Esophagus squamous epithelium (tissue), 5 donors: ENCODE measurements around the gene CKB. TPM values are rescaled to one million over a fixed set of nuclear protein-coding genes. Genes with fewer than 3 reads are reported as not detected.

Experiments
- DNase-seq: peaks from one replicate; lab custom pipeline; 2025; lab: John Stamatoyannopoulos, UW
- H3K27ac ChIP-seq, 4 donors: fragments of 200-600 bp; sonication (generic); one replicate each; pipeline ENCODE4 v1.5.1; 2016 to 2019; ENCODE audit warnings: mild to moderate bottlenecking in 1 of 4
- H3K27me3 ChIP-seq, 4 donors: fragments of 200-600 bp; sonication (generic); 1 replicate in 3 of 4; 2 replicates in 1 of 4; pipeline versions ENCODE4 v1.5.1 to v1.6.0; 2017 to 2021; ENCODE audit warnings: antibody characterized with exemption in 1 of 4
- H3K36me3 ChIP-seq, 3 donors: fragments of 200-600 bp; sonication (generic); one replicate each; pipeline ENCODE4 v1.5.1; 2016 to 2019
- H3K4me1 ChIP-seq, 3 donors: fragments of 200-600 bp; sonication (generic); one replicate each; pipeline ENCODE4 v1.5.1; 2017 to 2019
- H3K4me3 ChIP-seq, 4 donors: fragments of 200-600 bp; sonication (generic); 1 replicate in 3 of 4; 2 replicates in 1 of 4; pipeline ENCODE4 v1.5.1; 2016 to 2019; ENCODE audit warnings: mild to moderate bottlenecking in 2 of 4, moderate library complexity in 1 of 4
- H3K9me3 ChIP-seq, 3 donors: fragments of 200-600 bp; sonication (generic); one replicate each; pipeline ENCODE4 v1.5.1; 2016 to 2019
- POLR2A ChIP-seq, 4 donors: fragments of 450-650 bp; IDR thresholded peaks; one replicate each; pipeline ENCODE4 v1.6.1; 2017; ENCODE audit warnings: antibody characterized with exemption in 4 of 4, mild to moderate bottlenecking in 4 of 4, moderate library complexity in 3 of 4
- WGBS, 2 donors: methylation state at CpG; one replicate each; pipeline ENCODE4 v1.1.5; 2018; 5-methylcytosine and 5-hydroxymethylcytosine counted together
- intact Hi-C: fragments of 100-400 bp; cut with DNase I; formaldehyde crosslinking; loops from one replicate; pipeline ENCODE4 v1.15.0; 2022
- total RNA-seq, 4 donors: library from RNA; depleted of rRNA; stranded (reverse); fragments of >200 nt; gene quantifications; one replicate each; pipeline ENCODE4 v1.1.0, GENCODE V29; 2016
- TF ChIP-seq, protein P1 (sequence below), 6 experiments: fragments of 450-650 bp in 4 of 6; fragments of 200-600 bp in 2 of 6; sonication (generic) in 2 of 6; IDR thresholded peaks; one replicate each; pipeline ENCODE4 v1.5.1; 2016 to 2019; ENCODE audit warnings: antibody characterized with exemption in 6 of 6, mild to moderate bottlenecking in 4 of 6, moderate library complexity in 4 of 6
- donor health status: DM: yes; HTN: yes; CAD: no.

CKB gene
- total RNA-seq, 4 donors from 2014 or later = 27.2 to 204 (median 37.6) TPM

DNA sequence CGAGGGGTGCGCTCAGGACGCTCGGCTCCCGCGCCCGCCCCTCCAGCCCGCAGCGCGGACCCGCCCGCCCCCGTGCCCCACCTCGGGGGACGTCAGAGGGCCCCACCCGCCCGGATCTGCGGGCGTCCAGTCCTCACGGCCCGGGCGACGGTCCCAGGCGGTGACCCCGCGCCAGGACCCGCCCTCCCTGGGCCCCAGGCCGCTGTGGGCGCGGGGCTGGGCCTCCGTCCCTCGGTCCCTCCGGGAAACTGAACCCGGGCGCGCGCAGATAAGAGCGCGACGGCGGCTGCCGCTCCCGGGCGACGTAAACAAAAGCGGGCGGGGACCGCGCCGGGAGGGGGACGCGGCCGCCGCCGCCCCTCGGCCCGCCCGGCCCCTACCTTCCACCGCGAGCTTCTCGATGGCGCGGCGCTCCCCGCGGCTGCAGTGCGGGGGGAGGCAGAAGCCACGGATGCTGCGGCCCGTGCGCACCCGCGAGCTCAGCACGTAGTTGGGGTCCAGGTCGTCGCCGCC, 1.1 kb downstream of the CKB start:
- H3K36me3 ChIP-seq = no peaks in the 10 kb centered on the region
- peaks cover 44 to 75% (median 52%) of the 10 kb centered on the region in 3 donors for H3K4me1 ChIP-seq
- H3K4me3 ChIP-seq = peak overlapping the region; percentile 54 to 88 (median 62)
- 0% methylated on average over 4 of the region's 77 CpGs; no CpG with 5 or more reads in 1 of the 2 donors for WGBS, 2 donors
- intact Hi-C loops = no loop called here
- H3K27ac ChIP-seq = peak overlapping the region; percentile 79 to 93 (median 84)
- DNase-seq = no peak
- H3K9me3 ChIP-seq = no peaks in the 10 kb centered on the region
- peaks cover 0 to 30% (median 0%) of the 10 kb centered on the region in 4 donors for H3K27me3 ChIP-seq
- TF ChIP-seq, protein P1, sequence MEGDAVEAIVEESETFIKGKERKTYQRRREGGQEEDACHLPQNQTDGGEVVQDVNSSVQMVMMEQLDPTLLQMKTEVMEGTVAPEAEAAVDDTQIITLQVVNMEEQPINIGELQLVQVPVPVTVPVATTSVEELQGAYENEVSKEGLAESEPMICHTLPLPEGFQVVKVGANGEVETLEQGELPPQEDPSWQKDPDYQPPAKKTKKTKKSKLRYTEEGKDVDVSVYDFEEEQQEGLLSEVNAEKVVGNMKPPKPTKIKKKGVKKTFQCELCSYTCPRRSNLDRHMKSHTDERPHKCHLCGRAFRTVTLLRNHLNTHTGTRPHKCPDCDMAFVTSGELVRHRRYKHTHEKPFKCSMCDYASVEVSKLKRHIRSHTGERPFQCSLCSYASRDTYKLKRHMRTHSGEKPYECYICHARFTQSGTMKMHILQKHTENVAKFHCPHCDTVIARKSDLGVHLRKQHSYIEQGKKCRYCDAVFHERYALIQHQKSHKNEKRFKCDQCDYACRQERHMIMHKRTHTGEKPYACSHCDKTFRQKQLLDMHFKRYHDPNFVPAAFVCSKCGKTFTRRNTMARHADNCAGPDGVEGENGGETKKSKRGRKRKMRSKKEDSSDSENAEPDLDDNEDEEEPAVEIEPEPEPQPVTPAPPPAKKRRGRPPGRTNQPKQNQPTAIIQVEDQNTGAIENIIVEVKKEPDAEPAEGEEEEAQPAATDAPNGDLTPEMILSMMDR (IDR thresholded peaks at IDR 0.05) = no peak
- no peak for TF ChIP-seq POLR2A (IDR thresholded peaks at IDR 0.05)

DNA sequence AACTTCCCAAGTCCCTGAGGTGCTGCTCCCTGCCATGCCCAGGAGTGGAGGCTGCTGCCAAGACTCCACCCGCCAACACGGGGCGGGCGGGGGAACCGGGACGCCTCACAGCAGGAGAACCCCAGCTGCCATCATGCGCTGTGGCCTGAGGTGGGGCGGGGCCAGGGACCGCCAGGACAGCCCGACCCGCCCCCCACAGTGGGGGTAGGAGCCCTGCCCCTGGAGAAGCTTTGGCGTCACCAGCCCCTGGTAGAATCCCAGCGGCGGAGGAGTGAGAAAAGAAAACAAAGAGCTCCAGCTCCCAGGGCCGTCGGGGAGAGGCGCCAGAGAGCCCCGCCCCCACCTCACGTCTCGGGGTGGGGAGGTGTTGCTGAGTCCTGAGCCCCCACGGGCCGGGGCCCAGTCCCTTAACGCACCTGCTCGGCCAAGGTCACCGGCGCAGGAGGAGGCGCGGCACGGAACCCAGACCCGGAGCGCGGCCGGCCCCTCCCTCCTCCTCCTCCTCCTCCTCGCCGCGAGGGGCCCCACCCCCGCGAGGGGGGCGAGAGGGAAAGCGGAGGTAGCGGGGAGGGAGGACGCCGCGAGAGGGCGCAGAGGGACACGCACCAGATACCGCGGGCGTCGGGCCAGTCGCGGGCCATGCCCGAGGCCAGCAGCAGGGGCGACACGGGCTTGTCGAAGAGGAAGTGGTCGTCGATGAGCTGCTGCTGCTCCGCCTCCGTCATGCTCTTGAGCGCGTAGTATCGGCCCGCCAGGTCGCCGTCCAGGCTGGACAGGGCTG, 1.8 kb downstream of the CKB start:
- Histone ChIP-seq H3K36me3 (no peaks in the 10 kb centered on the region), H3K4me3 (peak overlapping the region; percentile 54 to 88 (median 62)), H3K4me1 (peaks cover 42 to 77% (median 52%) of the 10 kb centered on the region in 3 donors), H3K27ac (peak overlapping the region; percentile 79 to 93 (median 84)), H3K9me3 (no peaks in the 10 kb centered on the region), H3K27me3 (peaks cover 0 to 30% (median 0%) of the 10 kb centered on the region in 4 donors)
- intact Hi-C loops = no loop called here
- DNase-seq = no peak
- peak in 2 of 4 donors; percentile 20 to 31 for TF ChIP-seq POLR2A (IDR thresholded peaks at IDR 0.05)
- TF ChIP-seq, protein P1 (IDR thresholded peaks at IDR 0.05) = peak; percentile 42 to 60 (median 52)
- WGBS, 2 donors = 0% methylated on average over 2 to 3 of the region's 66 CpGs

DNA sequence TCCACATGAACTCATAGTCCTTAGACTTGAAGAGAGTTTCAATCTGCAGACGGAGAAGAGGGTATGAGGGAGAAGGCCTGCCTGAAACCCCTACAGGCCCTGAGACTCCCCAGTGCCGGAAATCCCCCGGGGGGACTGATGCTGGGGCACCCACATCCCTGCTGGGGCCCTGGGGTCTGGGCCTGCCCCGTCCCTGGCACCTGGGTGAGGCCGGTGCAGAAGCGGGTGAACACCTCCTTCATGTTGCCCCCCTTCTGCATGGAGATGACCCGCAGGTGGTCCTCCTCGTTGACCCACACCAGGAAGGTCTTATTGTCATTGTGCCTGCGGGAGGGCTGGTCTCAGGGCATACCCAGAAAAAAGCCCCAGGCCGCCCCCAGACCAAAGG, 2.4 kb downstream of the CKB start:
- intact Hi-C loops = no loop called here
- Histone ChIP-seq H3K4me3 (peak overlapping the region in 3 of 4 donors; percentile 54 to 88 (median 70)), H3K27ac (peak overlapping the region; percentile 79 to 93 (median 84)), H3K4me1 (peaks cover 42 to 80% (median 52%) of the 10 kb centered on the region in 3 donors), H3K9me3 (no peaks in the 10 kb centered on the region), H3K36me3 (no peaks in the 10 kb centered on the region), H3K27me3 (peaks cover 0 to 30% (median 0%) of the 10 kb centered on the region in 4 donors)
- TF ChIP-seq, protein P1 (IDR thresholded peaks at IDR 0.05) = no peak
- no peak for TF ChIP-seq POLR2A (IDR thresholded peaks at IDR 0.05)
- 27 to 40% methylated on average over 1 to 6 of the region's 10 CpGs for WGBS, 2 donors
- DNase-seq = no peak

DNA sequence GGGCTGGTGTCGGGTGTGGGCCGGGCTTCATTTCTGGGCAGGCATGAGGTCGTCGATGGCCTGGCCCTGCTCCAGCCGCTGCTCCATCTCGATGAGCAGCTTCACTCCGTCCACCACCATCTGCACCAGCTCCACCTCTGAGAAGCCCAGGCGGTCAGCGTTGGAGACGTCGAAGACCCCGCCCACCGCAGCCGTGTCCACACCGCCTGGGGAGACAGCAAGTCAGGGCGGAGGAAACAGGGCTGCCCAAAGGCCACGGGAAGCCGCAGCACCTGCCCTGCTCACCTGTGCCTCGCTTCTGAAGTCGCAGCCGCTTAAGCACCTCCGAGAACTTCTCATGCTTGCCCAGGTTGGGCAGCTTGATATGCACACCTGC, 2.8 kb downstream of the CKB start:
- H3K4me1 ChIP-seq = peaks cover 42 to 85% (median 52%) of the 10 kb centered on the region in 3 donors
- no peaks in the 10 kb centered on the region for H3K9me3 ChIP-seq
- H3K27me3 ChIP-seq = peaks cover 0 to 30% (median 0%) of the 10 kb centered on the region in 4 donors
- 46 to 56% methylated on average over 7 to 12 of the region's 22 CpGs for WGBS, 2 donors
- peak overlapping the region in 3 of 4 donors; percentile 79 to 93 (median 88) for H3K27ac ChIP-seq
- DNase-seq = no peak
- TF ChIP-seq, protein P1 (IDR thresholded peaks at IDR 0.05) = no peak
- intact Hi-C loops = no loop called here
- no peaks in the 10 kb centered on the region for H3K36me3 ChIP-seq
- no peak overlapping the region for H3K4me3 ChIP-seq
